CD4-positive, alpha-beta T cell treated with Interleukin-12 subunit alpha and Interleukin-12 subunit beta, for 1 hour (primary cell): ENCODE measurements around the gene ERVK3-1.
"Not testable (repeated sequence)": the region's sequence is repeated elsewhere in the genome, so short reads cannot be mapped to it uniquely, and the experiment has no call there.

Experiments used
- DNase-seq: peaks from one replicate; pipeline ENCODE4 v3.0.0-alpha.2; 2020

ERVK3-1 gene

GRCh38 chr19:58305065-58305931, at the start of gene ERVK3-1:
Gene ERVK3-1 (plus strand): TSS chr19:58305377. CDS start chr19:58312169, 6,792 bp downstream.
- DNase-seq: peak; percentile 96

- DNase-seq: not testable (repeated sequence)
Measured at GRCh38 chr19:58258259-58258658, 46.9 kb upstream of the ERVK3-1 start.

GRCh38 chr19:58261600-58261967, 43.6 kb upstream of the ERVK3-1 start:
- DNase-seq: no peak

- no peak for DNase-seq
Measured at GRCh38 chr19:58261968-58262921, 42.9 kb upstream of the ERVK3-1 start.

- DNase-seq: no peak
Measured at GRCh38 chr19:58262922-58263296, 42.3 kb upstream of the ERVK3-1 start.

- no peak for DNase-seq
Measured at GRCh38 chr19:58265100-58265499, 40.1 kb upstream of the ERVK3-1 start.

- DNase-seq: no peak
Measured at GRCh38 chr19:58268344-58268743, 36.8 kb upstream of the ERVK3-1 start.

- DNase-seq: no peak
Measured at GRCh38 chr19:58274771-58275201, 30.4 kb upstream of the ERVK3-1 start.

GRCh38 chr19:58275564-58275963, 29.6 kb upstream of the ERVK3-1 start:
- no peak for DNase-seq

GRCh38 chr19:58277197-58277596, 28.0 kb upstream of the ERVK3-1 start:
- no peak for DNase-seq

GRCh38 chr19:58277748-58278540, 27.2 kb upstream of the ERVK3-1 start:
- DNase-seq: no peak

- peak; percentile 98 for DNase-seq
Measured at GRCh38 chr19:58278541-58279041, 26.6 kb upstream of the ERVK3-1 start, which contains the start of gene ZNF8. Gene ZNF8 (plus strand): TSS chr19:58278955. CDS start chr19:58279082, 127 bp downstream.

GRCh38 chr19:58279042-58279924, 25.9 kb upstream of the ERVK3-1 start:
- DNase-seq: peak; percentile 27

GRCh38 chr19:58279925-58280316, 25.3 kb upstream of the ERVK3-1 start:
- DNase-seq: no peak

- DNase-seq: no peak
Measured at GRCh38 chr19:58284199-58284598, 21.0 kb upstream of the ERVK3-1 start.

- DNase-seq: no peak
Measured at GRCh38 chr19:58291943-58292342, 13.2 kb upstream of the ERVK3-1 start.

GRCh38 chr19:58294743-58295374, 10.3 kb upstream of the ERVK3-1 start:
- DNase-seq: no peak

- DNase-seq: no peak
Measured at GRCh38 chr19:58296104-58296503, 9.1 kb upstream of the ERVK3-1 start.

- no peak for DNase-seq
Measured at GRCh38 chr19:58300620-58301019, 4.6 kb upstream of the ERVK3-1 start.

GRCh38 chr19:58304255-58304654, 922 bp upstream of the ERVK3-1 start:
- DNase-seq: no peak

- DNase-seq: no peak
Measured at GRCh38 chr19:58304748-58305064, 471 bp upstream of the ERVK3-1 start.
